Endothelial cell of umbilical vein (primary cell): ENCODE measurements around the gene PLA2G2D.

ENCODE experiments used
- EZH2 ChIP-seq: IDR thresholded peaks from 2 replicates; pipeline ENCODE4 v1.6.1; 2012; ENCODE audit warnings: borderline replicate concordance, low read depth, mild to moderate bottlenecking, moderate library complexity, low read length, inconsistent platforms; ENCODE audit not compliant: severe bottlenecking
- TF ChIP-seq, protein P1 (sequence below), 2 donors: IDR thresholded peaks; 1 replicate in 1 of 2; 2 replicates in 1 of 2; pipeline ENCODE4 v1.5.1; 2011; ENCODE audit warnings: low read length in 2 of 2, mild to moderate bottlenecking in 2 of 2, moderate library complexity in 2 of 2, control low read depth in 1 of 2, inconsistent platforms in 1 of 2, low read depth in 1 of 2; ENCODE audit not compliant: insufficient read depth in 1 of 2; ENCODE audit errors: extremely low read depth in 1 of 2

DNA sequence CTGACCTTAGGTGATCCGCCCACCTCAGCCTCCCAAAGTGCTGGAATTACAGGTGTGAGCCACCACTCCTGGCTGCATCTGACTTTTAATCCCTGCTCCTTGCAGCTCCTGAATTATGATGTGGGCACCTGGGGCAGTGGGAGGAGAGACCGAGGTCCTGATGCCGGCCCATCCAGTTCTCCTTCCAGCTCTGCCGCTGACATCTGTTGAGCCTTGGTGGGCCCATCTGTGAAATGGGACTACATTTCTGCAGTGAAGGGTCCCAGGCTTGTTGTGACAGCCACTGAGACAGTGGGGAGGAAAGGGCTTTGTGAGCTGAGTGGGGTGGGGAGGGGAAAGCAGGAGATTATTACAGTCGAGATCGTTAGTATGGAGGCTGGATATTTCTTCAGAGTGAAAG is 31.6 kb upstream of the PLA2G2D start:
- TF ChIP-seq, protein P1, sequence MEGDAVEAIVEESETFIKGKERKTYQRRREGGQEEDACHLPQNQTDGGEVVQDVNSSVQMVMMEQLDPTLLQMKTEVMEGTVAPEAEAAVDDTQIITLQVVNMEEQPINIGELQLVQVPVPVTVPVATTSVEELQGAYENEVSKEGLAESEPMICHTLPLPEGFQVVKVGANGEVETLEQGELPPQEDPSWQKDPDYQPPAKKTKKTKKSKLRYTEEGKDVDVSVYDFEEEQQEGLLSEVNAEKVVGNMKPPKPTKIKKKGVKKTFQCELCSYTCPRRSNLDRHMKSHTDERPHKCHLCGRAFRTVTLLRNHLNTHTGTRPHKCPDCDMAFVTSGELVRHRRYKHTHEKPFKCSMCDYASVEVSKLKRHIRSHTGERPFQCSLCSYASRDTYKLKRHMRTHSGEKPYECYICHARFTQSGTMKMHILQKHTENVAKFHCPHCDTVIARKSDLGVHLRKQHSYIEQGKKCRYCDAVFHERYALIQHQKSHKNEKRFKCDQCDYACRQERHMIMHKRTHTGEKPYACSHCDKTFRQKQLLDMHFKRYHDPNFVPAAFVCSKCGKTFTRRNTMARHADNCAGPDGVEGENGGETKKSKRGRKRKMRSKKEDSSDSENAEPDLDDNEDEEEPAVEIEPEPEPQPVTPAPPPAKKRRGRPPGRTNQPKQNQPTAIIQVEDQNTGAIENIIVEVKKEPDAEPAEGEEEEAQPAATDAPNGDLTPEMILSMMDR (IDR thresholded peaks at IDR 0.05; ENCODE audit: extremely low read depth in 1 of 2, insufficient read depth in 1 of 2, low read depth in 1 of 2, low read length in 2 of 2), result no peak
- no peak for TF ChIP-seq EZH2
